HepG2 (cell line): ENCODE measurements around the gene SYCE1L. TPM values are rescaled to one million over a fixed set of nuclear protein-coding genes. Genes with fewer than 3 reads are reported as not detected.

Experiments used
- DZIP1 ChIP-seq: sonication (generic); formaldehyde crosslinking; IDR thresholded peaks from 2 replicates; pipeline ENCODE4 v1.5.0; 2020; ENCODE audit warnings: mild to moderate bottlenecking, missing genetic modification reagents
- EHMT2 ChIP-seq: fragments of 200-600 bp; sonication (generic); IDR thresholded peaks from 2 replicates; pipeline ENCODE4 v1.7.0; 2017; ENCODE audit warnings: antibody characterized with exemption, low read depth, low read length, borderline replicate concordance
- FOXO1 ChIP-seq: sonication (generic); formaldehyde crosslinking; IDR thresholded peaks from 2 replicates; pipeline ENCODE4 v1.4.0; 2020; ENCODE audit warnings: missing genetic modification reagents
- GMEB2 ChIP-seq: IDR thresholded peaks from 2 replicates; pipeline ENCODE4 v1.6.1; 2016; ENCODE audit warnings: missing biosample characterization, missing genetic modification reagents, low read depth
- ISX ChIP-seq: sonication (generic); formaldehyde crosslinking; conservative IDR thresholded peaks from 2 replicates; pipeline ENCODE4 v1.5.0; 2020; ENCODE audit warnings: missing genetic modification reagents
- ONECUT2 ChIP-seq: sonication (generic); formaldehyde crosslinking; IDR thresholded peaks from 2 replicates; pipeline ENCODE4 v1.4.0; 2020; ENCODE audit warnings: missing genetic modification reagents
- SALL2 ChIP-seq: sonication (generic); formaldehyde crosslinking; IDR thresholded peaks from 2 replicates; pipeline ENCODE4 v1.8.1; 2023; ENCODE audit warnings: mild to moderate bottlenecking, missing genetic modification reagents, inconsistent platforms
- SP1 ChIP-seq, 2 experiments: fragments of 450-650 bp in 1 of 2; sonication (generic) in 1 of 2; formaldehyde crosslinking in 1 of 2; IDR thresholded peaks; 2 replicates each; pipeline versions ENCODE4 v1.4.0 to v1.6.1; 2016 to 2020; ENCODE audit warnings: missing genetic modification reagents in 1 of 2
- SP2 ChIP-seq: sonication (generic); formaldehyde crosslinking; IDR thresholded peaks from 2 replicates; pipeline ENCODE4 v1.5.1; 2020; ENCODE audit warnings: mild to moderate bottlenecking, missing genetic modification reagents
- TCF12 ChIP-seq, 2 experiments: fragments of 450-650 bp in 1 of 2; sonication (generic) in 1 of 2; formaldehyde crosslinking in 1 of 2; IDR thresholded peaks; 2 replicates each; pipeline versions ENCODE4 v1.6.1 to v1.8.0; 2017 to 2022; ENCODE audit warnings: antibody characterized with exemption in 1 of 2, mild to moderate bottlenecking in 1 of 2, missing genetic modification reagents in 1 of 2, moderate library complexity in 1 of 2
- THAP11 ChIP-seq: IDR thresholded peaks from 2 replicates; pipeline ENCODE4 v1.6.1; 2016; ENCODE audit warnings: missing biosample characterization, missing genetic modification reagents
- THAP8 ChIP-seq: sonication (generic); formaldehyde crosslinking; IDR thresholded peaks from 2 replicates; pipeline ENCODE4 v1.5.1; 2020; ENCODE audit warnings: missing genetic modification reagents, mild to moderate bottlenecking, borderline replicate concordance
- XRCC5 ChIP-seq: fragments of 200-400 bp; formaldehyde crosslinking; optimal IDR thresholded peaks from 2 replicates; pipeline ENCODE3; 2017; ENCODE audit warnings: mild to moderate bottlenecking, low read length
- ZBTB37 ChIP-seq: sonication (generic); formaldehyde crosslinking; IDR thresholded peaks from 2 replicates; pipeline ENCODE4 v1.4.0; 2020; ENCODE audit warnings: mild to moderate bottlenecking, missing genetic modification reagents
- ZNF12 ChIP-seq: sonication (generic); formaldehyde crosslinking; IDR thresholded peaks from 2 replicates; pipeline ENCODE4 v1.5.0; 2020; ENCODE audit warnings: missing genetic modification reagents
- ZNF34 ChIP-seq: sonication (generic); formaldehyde crosslinking; IDR thresholded peaks from 2 replicates; pipeline ENCODE4 v1.4.0; 2020; ENCODE audit warnings: mild to moderate bottlenecking, missing genetic modification reagents, borderline replicate concordance
- ZNF550 ChIP-seq: sonication (generic); formaldehyde crosslinking; IDR thresholded peaks from 2 replicates; pipeline ENCODE4 v1.4.0; 2020; ENCODE audit warnings: mild to moderate bottlenecking, missing genetic modification reagents, borderline replicate concordance
- ZNF563 ChIP-seq: sonication (generic); formaldehyde crosslinking; IDR thresholded peaks from 2 replicates; pipeline ENCODE4 v1.8.0; 2022; ENCODE audit warnings: mild to moderate bottlenecking, moderate library complexity, missing genetic modification reagents
- ZNF614 ChIP-seq: IDR thresholded peaks from 2 replicates; pipeline ENCODE4 v1.6.1; 2018; ENCODE audit warnings: missing biosample characterization, missing genetic modification reagents, inconsistent platforms, borderline replicate concordance
- ZNF850 ChIP-seq: sonication (generic); formaldehyde crosslinking; conservative IDR thresholded peaks from 2 replicates; pipeline ENCODE4 v1.9.0; 2021; ENCODE audit warnings: mild to moderate bottlenecking, missing genetic modification reagents
- polyA plus RNA-seq, 8 experiments: library from polyadenylated mRNA; depleted of rRNA in 3 of 8; stranded (reverse) in 7 of 8; unstranded in 1 of 8; fragments of >200 nt; fragmentation: Illumina TruSeq in 4 of 8; extraction: Trizol in 4 of 8; gene quantifications; 2 replicates each; pipeline versions ENCODE4 v1.2.1 to v1.2.3, GENCODE V29; 2011 to 2016; ENCODE audit warnings: low read depth in 4 of 8, missing spikeins in 1 of 8, mixed read lengths in 1 of 8; ENCODE audit not compliant: insufficient read depth in 1 of 8
- total RNA-seq, 5 experiments: library from RNA; depleted of rRNA; stranded (reverse); fragments of >200 nt; fragmentation: Illumina TruSeq; extraction: Trizol; gene quantifications; 2 replicates each; pipeline ENCODE4 v1.2.3, GENCODE V29; 2016; ENCODE audit warnings: low read depth in 1 of 5

The SYCE1L gene
- total and polyA plus RNA-seq, 2 of the 13 experiments (the other 11 are each of a cell fraction or from before 2014, with no cell fraction given), result 0.22 TPM; not detected in 1

- no peak for TF ChIP-seq THAP8
- peak; percentile 25; the same call in 1 of the 2 replicates for TF ChIP-seq SALL2 (CRISPR knock-in tag)
- TF ChIP-seq SP1 (IDR thresholded peaks at IDR 0.05), result no peak
- TF ChIP-seq SP1 (CRISPR knock-in tag; IDR thresholded peaks at IDR 0.05), result peak; percentile 34; the same call in 1 of the 2 replicates
- TF ChIP-seq ZNF850 (CRISPR knock-in tag), result 0 out of 2 replicates have a peak, but pooled peaks have one; percentile 62
- peak; percentile 68 for TF ChIP-seq XRCC5
- no peak for TF ChIP-seq TCF12 (IDR thresholded peaks at IDR 0.05)
- no peak for TF ChIP-seq TCF12 (CRISPR knock-in tag; IDR thresholded peaks at IDR 0.05)
- no peak for TF ChIP-seq ZNF550 (CRISPR knock-in tag)
- TF ChIP-seq GMEB2 (CRISPR knock-in tag), result 0 out of 2 replicates have a peak, but pooled peaks have one; percentile 14
- TF ChIP-seq DZIP1 (CRISPR knock-in tag), result peak; percentile 59; the same call in 1 of the 2 replicates
- TF ChIP-seq ZBTB37 (CRISPR knock-in tag), result no peak
- peak; percentile 98 for TF ChIP-seq SP2 (CRISPR knock-in tag)
- no peak for TF ChIP-seq ZNF34
- TF ChIP-seq ZNF614 (CRISPR knock-in tag), result peak; percentile 29; the same call in 1 of the 2 replicates
- TF ChIP-seq ZNF12 (CRISPR knock-in tag), result no peak
- peak; percentile 86; the same call in 1 of the 2 replicates for TF ChIP-seq EHMT2
- peak; percentile 70 for TF ChIP-seq ZNF563
- peak; percentile 35 for TF ChIP-seq FOXO1
- peak; percentile 23; the same call in 1 of the 2 replicates for TF ChIP-seq ONECUT2 (CRISPR knock-in tag)
- TF ChIP-seq ISX (CRISPR knock-in tag), result no peak
- TF ChIP-seq THAP11, result peak; percentile 84
Measured at GRCh38 chr16:77190478-77191258, 8.5 kb upstream of the SYCE1L start, which contains the start of gene MON1B (continued).
